ENCODE results near the gene ZAP70. TPM values are rescaled to one million over a fixed set of nuclear protein-coding genes. Genes with fewer than 3 reads are reported as not detected.
"Not testable (repeated sequence)": the region's sequence is repeated elsewhere in the genome, so short reads cannot be mapped to it uniquely, and the experiment has no call there.

ZAP70 gene
- total RNA-seq, 1 donor = not detected

DNA sequence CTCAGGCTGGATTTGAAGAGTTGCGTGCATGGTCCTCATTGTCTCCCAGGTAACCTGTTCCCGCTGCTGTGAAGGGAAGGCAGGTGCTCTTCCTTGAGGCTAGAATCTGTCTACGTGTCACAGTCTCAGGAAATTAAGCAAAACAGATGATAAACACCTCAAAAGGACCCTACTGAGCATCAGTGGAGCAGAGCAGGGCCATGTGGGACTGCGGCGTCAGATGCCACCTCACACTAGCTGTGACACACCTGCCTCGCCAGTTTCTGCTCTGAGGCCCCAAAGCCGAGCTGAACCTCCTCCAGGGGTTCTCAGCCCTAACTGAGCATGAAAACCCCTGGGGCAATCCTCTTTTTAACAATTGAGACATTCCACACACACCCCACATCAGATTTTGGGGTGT is 41.9 kb upstream of the ZAP70 start:
- H3K4me3 ChIP-seq (ENCODE audit: low read depth, low read length) = no peak overlapping the region
- DNase-seq (ENCODE audit: low read depth) = no peak
- TF ChIP-seq, protein P1, sequence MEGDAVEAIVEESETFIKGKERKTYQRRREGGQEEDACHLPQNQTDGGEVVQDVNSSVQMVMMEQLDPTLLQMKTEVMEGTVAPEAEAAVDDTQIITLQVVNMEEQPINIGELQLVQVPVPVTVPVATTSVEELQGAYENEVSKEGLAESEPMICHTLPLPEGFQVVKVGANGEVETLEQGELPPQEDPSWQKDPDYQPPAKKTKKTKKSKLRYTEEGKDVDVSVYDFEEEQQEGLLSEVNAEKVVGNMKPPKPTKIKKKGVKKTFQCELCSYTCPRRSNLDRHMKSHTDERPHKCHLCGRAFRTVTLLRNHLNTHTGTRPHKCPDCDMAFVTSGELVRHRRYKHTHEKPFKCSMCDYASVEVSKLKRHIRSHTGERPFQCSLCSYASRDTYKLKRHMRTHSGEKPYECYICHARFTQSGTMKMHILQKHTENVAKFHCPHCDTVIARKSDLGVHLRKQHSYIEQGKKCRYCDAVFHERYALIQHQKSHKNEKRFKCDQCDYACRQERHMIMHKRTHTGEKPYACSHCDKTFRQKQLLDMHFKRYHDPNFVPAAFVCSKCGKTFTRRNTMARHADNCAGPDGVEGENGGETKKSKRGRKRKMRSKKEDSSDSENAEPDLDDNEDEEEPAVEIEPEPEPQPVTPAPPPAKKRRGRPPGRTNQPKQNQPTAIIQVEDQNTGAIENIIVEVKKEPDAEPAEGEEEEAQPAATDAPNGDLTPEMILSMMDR (IDR thresholded peaks at IDR 0.05; ENCODE audit: insufficient read depth, low read length) = no peak

DNA sequence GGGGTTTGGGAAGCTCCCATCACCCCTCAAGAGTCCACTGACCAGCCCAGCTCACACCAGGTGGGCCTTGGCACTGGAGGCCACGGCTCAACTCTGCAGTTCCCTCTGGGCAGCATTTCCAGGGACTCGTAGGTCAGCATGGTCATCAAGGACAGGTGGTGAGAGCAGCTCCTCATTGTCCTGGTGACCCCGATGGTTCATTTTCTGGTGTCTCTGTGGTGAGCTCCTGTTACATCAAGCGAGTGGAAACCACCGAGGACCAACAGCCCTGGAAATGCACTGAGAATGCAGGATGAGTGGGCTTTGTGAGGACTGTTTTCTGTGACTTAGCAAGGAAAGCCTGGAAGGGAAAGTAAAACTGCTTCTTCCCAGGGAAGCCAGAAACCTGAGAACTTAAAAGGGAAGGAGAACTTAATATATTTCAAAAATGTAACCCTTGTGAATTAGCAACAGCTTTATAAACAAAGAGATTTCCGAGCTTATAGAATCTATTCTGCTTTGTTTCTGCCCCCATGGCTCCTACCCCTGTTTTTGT is 40.7 kb upstream of the ZAP70 start:
- DNase-seq (ENCODE audit: low read depth); H3K4me3 ChIP-seq (ENCODE audit: low read depth, low read length): not testable (repeated sequence)

DNA sequence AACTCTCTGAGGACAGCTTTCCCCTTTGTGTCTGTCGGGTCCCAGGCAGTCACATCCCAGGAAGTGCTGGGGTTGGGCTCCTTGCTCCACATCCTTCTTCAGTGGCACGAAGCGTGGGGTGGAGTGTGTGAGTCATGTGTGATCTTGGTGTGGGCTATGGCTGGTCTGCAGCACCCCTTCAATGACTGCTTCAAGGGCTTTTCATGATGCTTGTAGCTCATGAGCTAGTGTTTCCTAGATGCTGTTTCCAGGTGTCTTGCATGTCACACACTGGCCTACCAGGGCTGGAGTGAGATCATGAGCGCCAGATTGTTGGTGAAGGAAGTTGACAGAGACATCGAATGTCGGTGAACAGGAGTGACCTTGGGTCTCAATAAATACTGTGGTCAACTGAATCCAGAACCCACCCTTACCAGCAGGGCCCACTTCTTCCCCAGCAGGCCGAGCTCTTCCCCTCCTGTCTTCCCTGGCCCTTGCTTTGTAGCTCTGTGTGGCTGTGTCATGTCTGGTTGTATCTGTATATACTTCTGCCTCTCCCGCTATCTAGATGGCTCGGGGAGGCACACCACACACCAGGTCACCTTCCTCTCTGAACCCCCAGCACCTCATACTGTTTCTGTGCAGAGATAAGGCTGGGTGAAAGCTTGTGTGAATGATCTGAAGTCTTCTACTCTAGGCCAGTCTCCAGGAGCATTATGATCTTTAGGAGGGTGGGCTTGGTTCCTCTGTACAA is 40.0 kb upstream of the ZAP70 start:
- no peak overlapping the region for H3K4me3 ChIP-seq (ENCODE audit: low read depth, low read length)
- TF ChIP-seq, protein P1 (IDR thresholded peaks at IDR 0.05; ENCODE audit: insufficient read depth, low read length) = no peak
- no peak for DNase-seq (ENCODE audit: low read depth)

DNA sequence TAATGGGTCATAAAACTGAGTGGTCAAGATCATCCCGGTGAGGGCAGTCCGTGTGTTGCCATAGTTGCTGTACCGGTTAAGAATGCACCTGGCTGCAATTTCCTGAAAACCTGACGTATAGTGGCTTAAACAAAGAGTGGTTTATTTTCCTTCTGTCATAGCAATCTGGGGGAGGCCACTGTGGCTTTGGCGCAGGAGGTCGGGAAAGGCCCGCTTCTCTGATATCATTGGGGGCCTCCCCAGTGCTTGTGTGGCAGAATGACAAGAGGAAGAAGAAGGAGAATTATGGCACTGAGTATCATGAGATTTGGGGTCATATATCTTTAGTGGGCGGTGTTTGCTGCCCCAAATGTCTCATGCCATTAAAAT is 39.5 kb upstream of the ZAP70 start:
- H3K4me3 ChIP-seq (ENCODE audit: low read depth, low read length) = no peak overlapping the region
- DNase-seq (ENCODE audit: low read depth) = no peak
- TF ChIP-seq, protein P1 (IDR thresholded peaks at IDR 0.05; ENCODE audit: insufficient read depth, low read length) = no peak

DNA sequence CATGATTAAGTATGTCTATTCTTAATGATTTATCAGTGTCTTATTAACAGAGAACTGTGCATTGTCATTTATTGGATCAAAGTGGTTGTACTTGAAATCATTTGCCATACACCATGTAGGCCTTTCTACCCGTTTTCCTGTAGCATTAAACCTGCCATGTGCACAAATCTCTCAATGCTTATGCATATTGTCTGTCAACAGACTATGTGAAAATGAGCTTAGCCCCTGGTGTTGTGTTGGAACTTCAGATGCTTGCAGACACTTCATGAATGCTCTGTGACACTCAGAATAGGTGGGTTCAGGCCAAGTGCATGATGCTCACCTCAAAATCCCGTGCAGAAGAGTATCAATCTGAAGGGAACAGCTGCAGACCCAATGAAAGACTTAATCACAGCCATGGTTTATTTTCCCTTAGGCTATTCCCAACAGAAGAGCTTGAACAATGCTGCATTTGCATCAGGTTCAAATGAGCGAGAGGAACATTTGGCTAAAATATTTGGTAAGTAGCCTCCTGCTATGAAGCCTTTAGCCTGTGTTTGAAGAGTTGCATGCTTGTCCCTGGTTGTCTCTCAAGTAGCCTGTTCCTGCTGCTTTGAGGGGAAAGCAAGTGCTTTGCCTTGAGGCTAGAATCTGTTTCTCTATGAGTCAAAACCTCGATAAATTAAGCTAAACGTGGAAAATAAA is 37.8 kb upstream of the ZAP70 start:
- H3K4me3 ChIP-seq (ENCODE audit: low read depth, low read length) = no peak overlapping the region
- DNase-seq (ENCODE audit: low read depth) = no peak
- TF ChIP-seq, protein P1 (IDR thresholded peaks at IDR 0.05; ENCODE audit: insufficient read depth, low read length) = no peak

DNA sequence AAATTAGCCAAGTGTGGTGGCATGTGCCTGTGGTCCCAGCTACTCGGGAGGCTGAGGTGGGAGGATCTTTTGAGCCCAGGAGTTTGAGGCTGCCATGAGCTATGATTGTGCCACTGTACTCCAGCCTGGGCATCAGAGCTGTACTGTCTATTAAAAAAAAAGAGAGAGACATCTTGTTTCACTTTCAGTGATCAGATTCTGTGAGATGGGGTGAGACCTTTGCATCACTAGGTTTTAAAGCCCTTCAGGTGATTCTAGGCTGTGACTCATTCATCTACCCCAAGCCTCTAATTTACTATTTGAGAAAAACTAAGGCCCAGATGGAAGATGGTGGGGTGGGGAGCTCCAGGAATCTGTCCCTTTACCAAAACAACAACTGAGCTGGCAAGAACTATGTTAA is 36.8 kb upstream of the ZAP70 start:
- no peak overlapping the region for H3K4me3 ChIP-seq (ENCODE audit: low read depth, low read length)
- TF ChIP-seq, protein P1 (IDR thresholded peaks at IDR 0.05; ENCODE audit: insufficient read depth, low read length) = no peak
- no peak for DNase-seq (ENCODE audit: low read depth)

DNA sequence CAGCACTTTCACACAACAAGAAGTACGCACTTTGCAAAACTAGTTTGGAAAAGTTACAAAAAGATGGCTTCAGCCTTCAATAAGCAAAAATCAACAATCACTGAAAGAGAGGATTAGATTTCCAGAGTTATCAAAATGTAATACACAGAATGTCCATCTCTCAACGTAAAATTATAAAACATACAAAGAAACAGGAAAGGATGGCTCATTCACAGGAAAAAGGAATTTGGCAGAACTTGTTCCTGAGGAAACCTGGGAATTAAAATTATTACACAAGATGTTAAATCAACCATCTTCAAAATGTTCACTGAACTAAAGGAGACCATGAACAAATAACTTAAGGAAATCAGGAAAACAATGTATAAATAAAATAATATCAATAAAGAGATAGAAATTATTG is 35.9 kb upstream of the ZAP70 start:
- DNase-seq (ENCODE audit: low read depth) = no peak
- TF ChIP-seq, protein P1 (IDR thresholded peaks at IDR 0.05; ENCODE audit: insufficient read depth, low read length) = no peak

More for the DNA sequence above, 35.9 kb upstream of the ZAP70 start:
- H3K4me3 ChIP-seq (ENCODE audit: low read depth, low read length) = no peak overlapping the region
